Ishikawa (cell line): Measurements from ENCODE around the gene KCNH2.

Source experiments
- CREB1 ChIP-seq: IDR thresholded peaks from 2 replicates; pipeline ENCODE4 v1.6.1; 2012; ENCODE audit warnings: low read depth
- EP300 ChIP-seq: IDR thresholded peaks from 2 replicates; pipeline ENCODE4 v1.6.1; 2012; ENCODE audit warnings: borderline replicate concordance
- RAD21 ChIP-seq: IDR thresholded peaks from 2 replicates; pipeline ENCODE4 v1.6.1; 2012; ENCODE audit warnings: low read depth
- TAF1 ChIP-seq: IDR thresholded peaks from 2 replicates; pipeline ENCODE4 v1.6.1; 2012; ENCODE audit warnings: low read depth, mild to moderate bottlenecking
- TF ChIP-seq, protein P1 (sequence below): IDR thresholded peaks from 2 replicates; pipeline ENCODE4 v1.6.1; 2012; ENCODE audit warnings: low read depth, mild to moderate bottlenecking
- TF ChIP-seq, protein P2 (sequence below): IDR thresholded peaks from 2 replicates; pipeline ENCODE4 v1.6.1; 2012

DNA sequence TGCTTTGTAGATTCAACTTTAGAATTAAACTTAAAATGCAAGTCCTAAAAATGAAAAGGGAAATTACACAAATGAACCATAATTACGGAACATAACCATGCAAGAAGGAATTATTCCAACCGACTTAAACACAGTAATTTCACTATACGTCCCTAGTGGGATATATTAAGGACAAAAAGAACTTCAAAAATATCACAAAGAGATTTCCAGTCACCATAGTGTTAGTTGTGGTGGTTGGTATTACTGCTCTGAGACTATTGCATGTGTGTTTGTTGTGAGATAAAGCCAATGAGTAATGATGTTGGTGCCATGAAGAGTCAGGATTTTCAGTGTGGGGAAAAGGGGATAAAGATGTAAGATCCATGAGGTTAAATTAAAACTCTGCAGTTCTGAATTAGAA, 49.6 kb downstream of the KCNH2 start:
- TF ChIP-seq CREB1 (no peak), RAD21 (no peak), EP300 (no peak), TAF1 (no peak)
- TF ChIP-seq, protein P1, sequence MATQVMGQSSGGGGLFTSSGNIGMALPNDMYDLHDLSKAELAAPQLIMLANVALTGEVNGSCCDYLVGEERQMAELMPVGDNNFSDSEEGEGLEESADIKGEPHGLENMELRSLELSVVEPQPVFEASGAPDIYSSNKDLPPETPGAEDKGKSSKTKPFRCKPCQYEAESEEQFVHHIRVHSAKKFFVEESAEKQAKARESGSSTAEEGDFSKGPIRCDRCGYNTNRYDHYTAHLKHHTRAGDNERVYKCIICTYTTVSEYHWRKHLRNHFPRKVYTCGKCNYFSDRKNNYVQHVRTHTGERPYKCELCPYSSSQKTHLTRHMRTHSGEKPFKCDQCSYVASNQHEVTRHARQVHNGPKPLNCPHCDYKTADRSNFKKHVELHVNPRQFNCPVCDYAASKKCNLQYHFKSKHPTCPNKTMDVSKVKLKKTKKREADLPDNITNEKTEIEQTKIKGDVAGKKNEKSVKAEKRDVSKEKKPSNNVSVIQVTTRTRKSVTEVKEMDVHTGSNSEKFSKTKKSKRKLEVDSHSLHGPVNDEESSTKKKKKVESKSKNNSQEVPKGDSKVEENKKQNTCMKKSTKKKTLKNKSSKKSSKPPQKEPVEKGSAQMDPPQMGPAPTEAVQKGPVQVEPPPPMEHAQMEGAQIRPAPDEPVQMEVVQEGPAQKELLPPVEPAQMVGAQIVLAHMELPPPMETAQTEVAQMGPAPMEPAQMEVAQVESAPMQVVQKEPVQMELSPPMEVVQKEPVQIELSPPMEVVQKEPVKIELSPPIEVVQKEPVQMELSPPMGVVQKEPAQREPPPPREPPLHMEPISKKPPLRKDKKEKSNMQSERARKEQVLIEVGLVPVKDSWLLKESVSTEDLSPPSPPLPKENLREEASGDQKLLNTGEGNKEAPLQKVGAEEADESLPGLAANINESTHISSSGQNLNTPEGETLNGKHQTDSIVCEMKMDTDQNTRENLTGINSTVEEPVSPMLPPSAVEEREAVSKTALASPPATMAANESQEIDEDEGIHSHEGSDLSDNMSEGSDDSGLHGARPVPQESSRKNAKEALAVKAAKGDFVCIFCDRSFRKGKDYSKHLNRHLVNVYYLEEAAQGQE = no peak
- TF ChIP-seq, protein P2, sequence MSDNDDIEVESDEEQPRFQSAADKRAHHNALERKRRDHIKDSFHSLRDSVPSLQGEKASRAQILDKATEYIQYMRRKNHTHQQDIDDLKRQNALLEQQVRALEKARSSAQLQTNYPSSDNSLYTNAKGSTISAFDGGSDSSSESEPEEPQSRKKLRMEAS = no peak
